Hepatocyte (in vitro differentiated cells): ENCODE measurements around the gene EEIG2.

Experiments used
- CTCF ChIP-seq: fragments of 200-600 bp; sonication (generic); IDR thresholded peaks from 2 replicates; pipeline ENCODE4 v1.5.1; 2016; ENCODE audit warnings: antibody characterized with exemption, mild to moderate bottlenecking; ENCODE audit not compliant: poor library complexity
- EZH2 ChIP-seq: fragments of 200-600 bp; sonication (generic); IDR thresholded peaks from 2 replicates; pipeline ENCODE4 v1.6.1; 2016; ENCODE audit warnings: antibody characterized with exemption, mild to moderate bottlenecking, borderline replicate concordance
- EZH2phosphoT487 ChIP-seq: fragments of 200-600 bp; sonication (generic); IDR thresholded peaks from one replicate; pipeline ENCODE4 v1.6.1; 2018; ENCODE audit warnings: antibody characterized with exemption, mild to moderate bottlenecking, low read depth, moderate library complexity; ENCODE audit not compliant: unreplicated experiment, severe bottlenecking

GRCh38 chr1:108557296-108557695, 2.6 kb upstream of the EEIG2 start:
- TF ChIP-seq CTCF (no peak), EZH2 (no peak), EZH2phosphoT487 (no peak)
